ENCODE results near the gene CTIF.

DNA sequence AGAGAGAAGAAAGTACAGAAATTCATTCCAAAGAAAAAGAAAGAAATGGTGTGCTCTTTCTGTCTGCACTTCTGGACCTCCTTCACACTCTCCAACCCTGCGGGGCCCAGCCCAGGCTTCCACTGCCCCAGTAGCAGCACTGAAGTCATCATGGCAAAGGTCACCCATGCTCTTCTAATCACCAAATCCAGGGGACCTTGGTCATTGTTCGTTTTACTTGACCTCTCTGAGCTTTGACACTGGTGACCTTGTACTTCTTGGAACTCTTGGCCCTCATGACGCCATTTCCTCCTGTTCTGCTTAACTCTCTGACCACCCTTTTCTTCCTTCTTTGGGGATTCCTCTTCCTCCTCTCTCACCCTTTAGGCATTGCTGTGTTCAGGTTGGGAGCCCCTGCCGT, 306.3 kb downstream of the CTIF start:
- TF ChIP-seq, protein P1, sequence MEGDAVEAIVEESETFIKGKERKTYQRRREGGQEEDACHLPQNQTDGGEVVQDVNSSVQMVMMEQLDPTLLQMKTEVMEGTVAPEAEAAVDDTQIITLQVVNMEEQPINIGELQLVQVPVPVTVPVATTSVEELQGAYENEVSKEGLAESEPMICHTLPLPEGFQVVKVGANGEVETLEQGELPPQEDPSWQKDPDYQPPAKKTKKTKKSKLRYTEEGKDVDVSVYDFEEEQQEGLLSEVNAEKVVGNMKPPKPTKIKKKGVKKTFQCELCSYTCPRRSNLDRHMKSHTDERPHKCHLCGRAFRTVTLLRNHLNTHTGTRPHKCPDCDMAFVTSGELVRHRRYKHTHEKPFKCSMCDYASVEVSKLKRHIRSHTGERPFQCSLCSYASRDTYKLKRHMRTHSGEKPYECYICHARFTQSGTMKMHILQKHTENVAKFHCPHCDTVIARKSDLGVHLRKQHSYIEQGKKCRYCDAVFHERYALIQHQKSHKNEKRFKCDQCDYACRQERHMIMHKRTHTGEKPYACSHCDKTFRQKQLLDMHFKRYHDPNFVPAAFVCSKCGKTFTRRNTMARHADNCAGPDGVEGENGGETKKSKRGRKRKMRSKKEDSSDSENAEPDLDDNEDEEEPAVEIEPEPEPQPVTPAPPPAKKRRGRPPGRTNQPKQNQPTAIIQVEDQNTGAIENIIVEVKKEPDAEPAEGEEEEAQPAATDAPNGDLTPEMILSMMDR (conservative IDR thresholded peaks at IDR 0.05; ENCODE audit: low read depth in 2 of 2), result no peak
- TF ChIP-seq EZH2 (IDR thresholded peaks at IDR 0.05; ENCODE audit: low read depth, unreplicated experiment) (no peak), POLR2AphosphoS5 (IDR thresholded peaks at IDR 0.05; ENCODE audit: low read depth) (no peak), JUNB (IDR thresholded peaks at IDR 0.05; ENCODE audit: unreplicated experiment) (no peak), EZH2phosphoT487 (IDR thresholded peaks at IDR 0.05; ENCODE audit: unreplicated experiment) (no peak), CREB1 (CRISPR knock-in tag; IDR thresholded peaks at IDR 0.05; ENCODE audit: low read depth) (no peak), NANOG (IDR thresholded peaks at IDR 0.05; ENCODE audit: borderline replicate concordance) (no peak), ZNF331 (CRISPR knock-in tag; IDR thresholded peaks at IDR 0.05; ENCODE audit: low read depth) (no peak), STAT1 (IDR thresholded peaks at IDR 0.05; ENCODE audit: unreplicated experiment) (no peak)
- TF ChIP-seq, protein P2, sequence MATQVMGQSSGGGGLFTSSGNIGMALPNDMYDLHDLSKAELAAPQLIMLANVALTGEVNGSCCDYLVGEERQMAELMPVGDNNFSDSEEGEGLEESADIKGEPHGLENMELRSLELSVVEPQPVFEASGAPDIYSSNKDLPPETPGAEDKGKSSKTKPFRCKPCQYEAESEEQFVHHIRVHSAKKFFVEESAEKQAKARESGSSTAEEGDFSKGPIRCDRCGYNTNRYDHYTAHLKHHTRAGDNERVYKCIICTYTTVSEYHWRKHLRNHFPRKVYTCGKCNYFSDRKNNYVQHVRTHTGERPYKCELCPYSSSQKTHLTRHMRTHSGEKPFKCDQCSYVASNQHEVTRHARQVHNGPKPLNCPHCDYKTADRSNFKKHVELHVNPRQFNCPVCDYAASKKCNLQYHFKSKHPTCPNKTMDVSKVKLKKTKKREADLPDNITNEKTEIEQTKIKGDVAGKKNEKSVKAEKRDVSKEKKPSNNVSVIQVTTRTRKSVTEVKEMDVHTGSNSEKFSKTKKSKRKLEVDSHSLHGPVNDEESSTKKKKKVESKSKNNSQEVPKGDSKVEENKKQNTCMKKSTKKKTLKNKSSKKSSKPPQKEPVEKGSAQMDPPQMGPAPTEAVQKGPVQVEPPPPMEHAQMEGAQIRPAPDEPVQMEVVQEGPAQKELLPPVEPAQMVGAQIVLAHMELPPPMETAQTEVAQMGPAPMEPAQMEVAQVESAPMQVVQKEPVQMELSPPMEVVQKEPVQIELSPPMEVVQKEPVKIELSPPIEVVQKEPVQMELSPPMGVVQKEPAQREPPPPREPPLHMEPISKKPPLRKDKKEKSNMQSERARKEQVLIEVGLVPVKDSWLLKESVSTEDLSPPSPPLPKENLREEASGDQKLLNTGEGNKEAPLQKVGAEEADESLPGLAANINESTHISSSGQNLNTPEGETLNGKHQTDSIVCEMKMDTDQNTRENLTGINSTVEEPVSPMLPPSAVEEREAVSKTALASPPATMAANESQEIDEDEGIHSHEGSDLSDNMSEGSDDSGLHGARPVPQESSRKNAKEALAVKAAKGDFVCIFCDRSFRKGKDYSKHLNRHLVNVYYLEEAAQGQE (IDR thresholded peaks at IDR 0.05; ENCODE audit: unreplicated experiment), result no peak
- TF ChIP-seq, protein P3, sequence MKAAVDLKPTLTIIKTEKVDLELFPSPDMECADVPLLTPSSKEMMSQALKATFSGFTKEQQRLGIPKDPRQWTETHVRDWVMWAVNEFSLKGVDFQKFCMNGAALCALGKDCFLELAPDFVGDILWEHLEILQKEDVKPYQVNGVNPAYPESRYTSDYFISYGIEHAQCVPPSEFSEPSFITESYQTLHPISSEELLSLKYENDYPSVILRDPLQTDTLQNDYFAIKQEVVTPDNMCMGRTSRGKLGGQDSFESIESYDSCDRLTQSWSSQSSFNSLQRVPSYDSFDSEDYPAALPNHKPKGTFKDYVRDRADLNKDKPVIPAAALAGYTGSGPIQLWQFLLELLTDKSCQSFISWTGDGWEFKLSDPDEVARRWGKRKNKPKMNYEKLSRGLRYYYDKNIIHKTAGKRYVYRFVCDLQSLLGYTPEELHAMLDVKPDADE (IDR thresholded peaks at IDR 0.05), result no peak
- TF ChIP-seq, protein P4, sequence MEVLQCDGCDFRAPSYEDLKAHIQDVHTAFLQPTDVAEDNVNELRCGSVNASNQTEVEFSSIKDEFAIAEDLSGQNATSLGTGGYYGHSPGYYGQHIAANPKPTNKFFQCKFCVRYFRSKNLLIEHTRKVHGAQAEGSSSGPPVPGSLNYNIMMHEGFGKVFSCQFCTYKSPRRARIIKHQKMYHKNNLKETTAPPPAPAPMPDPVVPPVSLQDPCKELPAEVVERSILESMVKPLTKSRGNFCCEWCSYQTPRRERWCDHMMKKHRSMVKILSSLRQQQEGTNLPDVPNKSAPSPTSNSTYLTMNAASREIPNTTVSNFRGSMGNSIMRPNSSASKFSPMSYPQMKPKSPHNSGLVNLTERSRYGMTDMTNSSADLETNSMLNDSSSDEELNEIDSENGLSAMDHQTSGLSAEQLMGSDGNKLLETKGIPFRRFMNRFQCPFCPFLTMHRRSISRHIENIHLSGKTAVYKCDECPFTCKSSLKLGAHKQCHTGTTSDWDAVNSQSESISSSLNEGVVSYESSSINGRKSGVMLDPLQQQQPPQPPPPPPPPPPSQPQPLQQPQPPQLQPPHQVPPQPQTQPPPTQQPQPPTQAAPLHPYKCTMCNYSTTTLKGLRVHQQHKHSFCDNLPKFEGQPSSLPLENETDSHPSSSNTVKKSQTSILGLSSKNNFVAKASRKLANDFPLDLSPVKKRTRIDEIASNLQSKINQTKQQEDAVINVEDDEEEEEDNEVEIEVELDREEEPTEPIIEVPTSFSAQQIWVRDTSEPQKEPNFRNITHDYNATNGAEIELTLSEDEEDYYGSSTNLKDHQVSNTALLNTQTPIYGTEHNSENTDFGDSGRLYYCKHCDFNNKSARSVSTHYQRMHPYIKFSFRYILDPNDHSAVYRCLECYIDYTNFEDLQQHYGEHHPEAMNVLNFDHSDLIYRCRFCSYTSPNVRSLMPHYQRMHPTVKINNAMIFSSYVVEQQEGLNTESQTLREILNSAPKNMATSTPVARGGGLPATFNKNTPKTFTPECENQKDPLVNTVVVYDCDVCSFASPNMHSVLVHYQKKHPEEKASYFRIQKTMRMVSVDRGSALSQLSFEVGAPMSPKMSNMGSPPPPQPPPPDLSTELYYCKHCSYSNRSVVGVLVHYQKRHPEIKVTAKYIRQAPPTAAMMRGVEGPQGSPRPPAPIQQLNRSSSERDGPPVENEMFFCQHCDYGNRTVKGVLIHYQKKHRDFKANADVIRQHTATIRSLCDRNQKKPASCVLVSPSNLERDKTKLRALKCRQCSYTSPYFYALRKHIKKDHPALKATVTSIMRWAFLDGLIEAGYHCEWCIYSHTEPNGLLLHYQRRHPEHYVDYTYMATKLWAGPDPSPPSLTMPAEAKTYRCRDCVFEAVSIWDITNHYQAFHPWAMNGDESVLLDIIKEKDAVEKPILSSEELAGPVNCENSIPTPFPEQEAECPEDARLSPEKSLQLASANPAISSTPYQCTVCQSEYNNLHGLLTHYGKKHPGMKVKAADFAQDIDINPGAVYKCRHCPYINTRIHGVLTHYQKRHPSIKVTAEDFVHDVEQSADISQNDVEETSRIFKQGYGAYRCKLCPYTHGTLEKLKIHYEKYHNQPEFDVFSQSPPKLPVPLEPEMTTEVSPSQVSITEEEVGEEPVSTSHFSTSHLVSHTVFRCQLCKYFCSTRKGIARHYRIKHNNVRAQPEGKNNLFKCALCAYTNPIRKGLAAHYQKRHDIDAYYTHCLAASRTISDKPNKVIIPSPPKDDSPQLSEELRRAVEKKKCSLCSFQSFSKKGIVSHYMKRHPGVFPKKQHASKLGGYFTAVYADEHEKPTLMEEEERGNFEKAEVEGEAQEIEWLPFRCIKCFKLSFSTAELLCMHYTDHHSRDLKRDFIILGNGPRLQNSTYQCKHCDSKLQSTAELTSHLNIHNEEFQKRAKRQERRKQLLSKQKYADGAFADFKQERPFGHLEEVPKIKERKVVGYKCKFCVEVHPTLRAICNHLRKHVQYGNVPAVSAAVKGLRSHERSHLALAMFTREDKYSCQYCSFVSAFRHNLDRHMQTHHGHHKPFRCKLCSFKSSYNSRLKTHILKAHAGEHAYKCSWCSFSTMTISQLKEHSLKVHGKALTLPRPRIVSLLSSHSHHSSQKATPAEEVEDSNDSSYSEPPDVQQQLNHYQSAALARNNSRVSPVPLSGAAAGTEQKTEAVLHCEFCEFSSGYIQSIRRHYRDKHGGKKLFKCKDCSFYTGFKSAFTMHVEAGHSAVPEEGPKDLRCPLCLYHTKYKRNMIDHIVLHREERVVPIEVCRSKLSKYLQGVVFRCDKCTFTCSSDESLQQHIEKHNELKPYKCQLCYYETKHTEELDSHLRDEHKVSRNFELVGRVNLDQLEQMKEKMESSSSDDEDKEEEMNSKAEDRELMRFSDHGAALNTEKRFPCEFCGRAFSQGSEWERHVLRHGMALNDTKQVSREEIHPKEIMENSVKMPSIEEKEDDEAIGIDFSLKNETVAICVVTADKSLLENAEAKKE (CRISPR knock-in tag; IDR thresholded peaks at IDR 0.05), result no peak
